Measurements from ENCODE around the gene ZNF277.

ZNF277 gene

GRCh38 chr7:112168915-112169314, 37.6 kb upstream of the ZNF277 start:
- Histone ChIP-seq H3K9me2 (replicated peaks; ENCODE audit: insufficient read depth, low read length) (no peaks in the 10 kb centered on the region), H3K27me3 (ENCODE audit: low read length) (no peaks in the 10 kb centered on the region), H3F3A (ENCODE audit: insufficient read depth) (no peaks in the 10 kb centered on the region), H3K4me3 (ENCODE audit: insufficient read depth, low read length, poor library complexity, severe bottlenecking) (no peak overlapping the region), H3K9ac (ENCODE audit: low read length) (no peak overlapping the region), H2AFZ (ENCODE audit: low read depth, low read length, severe bottlenecking) (no peak overlapping the region), H3K36me3 (ENCODE audit: low read length) (no peaks in the 10 kb centered on the region), H3K9me3 (ENCODE audit: insufficient read depth, low read length) (no peaks in the 10 kb centered on the region), H3K4me2 (ENCODE audit: low read depth, low read length, poor library complexity, severe bottlenecking) (no peak overlapping the region), H4K20me1 (ENCODE audit: low read depth, low read length) (no peaks in the 10 kb centered on the region), H3K27ac (ENCODE audit: low read depth, low read length) (no peak overlapping the region), H3K79me2 (ENCODE audit: insufficient read depth, low read length) (no peaks in the 10 kb centered on the region)
- TF ChIP-seq EZH2phosphoT487 (conservative IDR thresholded peaks at IDR 0.05; ENCODE audit: low read length) (no peak), CTCF (IDR thresholded peaks at IDR 0.05; ENCODE audit: insufficient read depth, low read length, poor library complexity, severe bottlenecking) (no peak)

- Histone ChIP-seq H3K4me3 (ENCODE audit: insufficient read depth, low read length, poor library complexity, severe bottlenecking) (no peak overlapping the region), H3K79me2 (ENCODE audit: insufficient read depth, low read length) (no peaks in the 10 kb centered on the region), H3K27me3 (ENCODE audit: low read length) (no peaks in the 10 kb centered on the region), H3K9me2 (replicated peaks; ENCODE audit: insufficient read depth, low read length) (no peaks in the 10 kb centered on the region), H3K27ac (ENCODE audit: low read depth, low read length) (no peak overlapping the region), H3K36me3 (ENCODE audit: low read length) (no peaks in the 10 kb centered on the region), H3K4me2 (ENCODE audit: low read depth, low read length, poor library complexity, severe bottlenecking) (no peak overlapping the region), H2AFZ (ENCODE audit: low read depth, low read length, severe bottlenecking) (no peak overlapping the region), H3K9me3 (ENCODE audit: insufficient read depth, low read length) (no peaks in the 10 kb centered on the region), H3K9ac (ENCODE audit: low read length) (no peak overlapping the region), H4K20me1 (ENCODE audit: low read depth, low read length) (no peaks in the 10 kb centered on the region), H3F3A (ENCODE audit: insufficient read depth) (no peaks in the 10 kb centered on the region)
- TF ChIP-seq CTCF (IDR thresholded peaks at IDR 0.05; ENCODE audit: insufficient read depth, low read length, poor library complexity, severe bottlenecking) (no peak), EZH2phosphoT487 (conservative IDR thresholded peaks at IDR 0.05; ENCODE audit: low read length) (no peak)
These were observed 34.8 kb upstream of the ZNF277 start for GRCh38 chr7:112171673-112172072.

GRCh38 chr7:112172870-112173567, 33.5 kb upstream of the ZNF277 start:
- no peaks in the 10 kb centered on the region for H3K79me2 ChIP-seq (ENCODE audit: insufficient read depth, low read length)
- TF ChIP-seq EZH2phosphoT487 (conservative IDR thresholded peaks at IDR 0.05; ENCODE audit: low read length) (no peak), CTCF (IDR thresholded peaks at IDR 0.05; ENCODE audit: insufficient read depth, low read length, poor library complexity, severe bottlenecking) (no peak)
- H3K27me3 ChIP-seq (ENCODE audit: low read length): no peaks in the 10 kb centered on the region
- no peak overlapping the region for H3K4me2 ChIP-seq (ENCODE audit: low read depth, low read length, poor library complexity, severe bottlenecking)
- H3K36me3 ChIP-seq (ENCODE audit: low read length): no peaks in the 10 kb centered on the region
- H3K4me3 ChIP-seq (ENCODE audit: insufficient read depth, low read length, poor library complexity, severe bottlenecking): no peak overlapping the region
- H4K20me1 ChIP-seq (ENCODE audit: low read depth, low read length): no peaks in the 10 kb centered on the region
- H3K9ac ChIP-seq (ENCODE audit: low read length): no peak overlapping the region
- H3F3A ChIP-seq (ENCODE audit: insufficient read depth): no peaks in the 10 kb centered on the region
- H3K9me3 ChIP-seq (ENCODE audit: insufficient read depth, low read length): no peaks in the 10 kb centered on the region
- H3K9me2 ChIP-seq (replicated peaks; ENCODE audit: insufficient read depth, low read length): no peaks in the 10 kb centered on the region
- H3K27ac ChIP-seq (ENCODE audit: low read depth, low read length): no peak overlapping the region
- H2AFZ ChIP-seq (ENCODE audit: low read depth, low read length, severe bottlenecking): no peak overlapping the region
